HepG2 (cell line): Measurements from ENCODE around the gene CKB. TPM values are rescaled to one million over a fixed set of nuclear protein-coding genes. Genes with fewer than 3 reads are reported as not detected.

ENCODE experiments used
- ESRRA ChIP-seq: sonication (generic); formaldehyde crosslinking; IDR thresholded peaks from 2 replicates; pipeline ENCODE4 v1.5.1; 2020; ENCODE audit warnings: mild to moderate bottlenecking, low read depth, missing genetic modification reagents
- FOXO1 ChIP-seq: sonication (generic); formaldehyde crosslinking; IDR thresholded peaks from 2 replicates; pipeline ENCODE4 v1.4.0; 2020; ENCODE audit warnings: missing genetic modification reagents
- GABPB1 ChIP-seq: IDR thresholded peaks from 2 replicates; pipeline ENCODE4 v1.6.1; 2016; ENCODE audit warnings: mild to moderate bottlenecking, missing genetic modification reagents, moderate library complexity, missing compliant biosample characterization
- HNRNPK ChIP-seq: fragments of 200-400 bp; formaldehyde crosslinking; IDR thresholded peaks from 2 replicates; pipeline ENCODE4 v1.6.1; 2018; ENCODE audit warnings: low read length, low read depth, moderate library complexity, mild to moderate bottlenecking; ENCODE audit not compliant: poor library complexity, severe bottlenecking
- KLF13 ChIP-seq: sonication (generic); formaldehyde crosslinking; IDR thresholded peaks from 2 replicates; pipeline ENCODE4 v1.4.0; 2020; ENCODE audit warnings: mild to moderate bottlenecking, missing genetic modification reagents
- KLF6 ChIP-seq: IDR thresholded peaks from 2 replicates; pipeline ENCODE4 v1.8.0; 2016; ENCODE audit warnings: missing biosample characterization, missing genetic modification reagents
- MATR3 ChIP-seq: sonication (generic); formaldehyde crosslinking; IDR thresholded peaks from 2 replicates; pipeline ENCODE4 v1.4.0; 2020; ENCODE audit warnings: missing genetic modification reagents
- MAX ChIP-seq: IDR thresholded peaks from 2 replicates; pipeline ENCODE4 v1.6.1; 2012; ENCODE audit warnings: inconsistent platforms
- MXD1 ChIP-seq: sonication (generic); formaldehyde crosslinking; IDR thresholded peaks from 2 replicates; pipeline ENCODE4 v1.4.0; 2020; ENCODE audit warnings: mild to moderate bottlenecking, missing genetic modification reagents
- NR2F6 ChIP-seq, 2 experiments: IDR thresholded peaks; 2 replicates each; pipeline ENCODE4 v1.6.1; 2016; ENCODE audit warnings: antibody characterized with exemption in 1 of 2, mild to moderate bottlenecking in 1 of 2
- RNF219 ChIP-seq: sonication (generic); formaldehyde crosslinking; IDR thresholded peaks from 2 replicates; pipeline ENCODE4 v1.5.0; 2020; ENCODE audit warnings: mild to moderate bottlenecking, missing genetic modification reagents
- SIN3A ChIP-seq: IDR thresholded peaks from 2 replicates; pipeline ENCODE4 v1.6.1; 2011; ENCODE audit warnings: low read depth, mild to moderate bottlenecking, control low read depth, low read length, borderline replicate concordance
- SIN3B ChIP-seq: fragments of 150-350 bp; IDR thresholded peaks from 2 replicates; pipeline ENCODE4 v1.6.1; 2014; ENCODE audit warnings: low read length
- SRSF9 ChIP-seq: fragments of 200-400 bp; formaldehyde crosslinking; IDR thresholded peaks from 2 replicates; pipeline ENCODE4 v1.6.1; 2018; ENCODE audit warnings: borderline replicate concordance, mild to moderate bottlenecking, low read depth, low read length; ENCODE audit not compliant: insufficient read depth, poor library complexity, severe bottlenecking
- TCF7L2 ChIP-seq: IDR thresholded peaks from 2 replicates; pipeline ENCODE4 v1.6.1; 2011; ENCODE audit warnings: mild to moderate bottlenecking, low read depth, low read length, moderate library complexity
- ZFP36 ChIP-seq: fragments of 150-350 bp; IDR thresholded peaks from 2 replicates; pipeline ENCODE4 v1.6.1; 2018; ENCODE audit warnings: borderline replicate concordance, low read length, low read depth; ENCODE audit not compliant: partially characterized antibody
- ZGPAT ChIP-seq: IDR thresholded peaks from 2 replicates; pipeline ENCODE4 v1.6.1; 2016; ENCODE audit warnings: mild to moderate bottlenecking
- ZMYM2 ChIP-seq: sonication (generic); formaldehyde crosslinking; IDR thresholded peaks from 2 replicates; pipeline ENCODE4 v1.8.0; 2022; ENCODE audit warnings: mild to moderate bottlenecking, missing genetic modification reagents
- ZNF264 ChIP-seq: sonication (generic); formaldehyde crosslinking; IDR thresholded peaks from 2 replicates; pipeline ENCODE4 v1.4.0; 2020; ENCODE audit warnings: missing genetic modification reagents
- ZNF292 ChIP-seq: sonication (generic); formaldehyde crosslinking; IDR thresholded peaks from 2 replicates; pipeline ENCODE4 v1.8.1; 2022; ENCODE audit warnings: mild to moderate bottlenecking, low read depth, missing genetic modification reagents, borderline replicate concordance
- ZNF644 ChIP-seq: IDR thresholded peaks from 2 replicates; pipeline ENCODE4 v1.6.1; 2016; ENCODE audit warnings: low read depth
- ZSCAN25 ChIP-seq: sonication (generic); formaldehyde crosslinking; IDR thresholded peaks from 2 replicates; pipeline ENCODE4 v1.8.0; 2022; ENCODE audit warnings: mild to moderate bottlenecking, missing genetic modification reagents
- polyA plus RNA-seq, 8 experiments: library from polyadenylated mRNA; depleted of rRNA in 3 of 8; stranded (reverse) in 7 of 8; unstranded in 1 of 8; fragments of >200 nt; fragmentation: Illumina TruSeq in 4 of 8; extraction: Trizol in 4 of 8; gene quantifications; 2 replicates each; pipeline versions ENCODE4 v1.2.1 to v1.2.3, GENCODE V29; 2011 to 2016; ENCODE audit warnings: low read depth in 4 of 8, missing spikeins in 1 of 8, mixed read lengths in 1 of 8; ENCODE audit not compliant: insufficient read depth in 1 of 8
- total RNA-seq, 5 experiments: library from RNA; depleted of rRNA; stranded (reverse); fragments of >200 nt; fragmentation: Illumina TruSeq; extraction: Trizol; gene quantifications; 2 replicates each; pipeline ENCODE4 v1.2.3, GENCODE V29; 2016; ENCODE audit warnings: low read depth in 1 of 5
- TF ChIP-seq, protein P1 (sequence below): sonication (generic); formaldehyde crosslinking; IDR thresholded peaks from 2 replicates; pipeline ENCODE4 v1.4.0; 2020; ENCODE audit warnings: missing genetic modification reagents

The CKB gene
- total and polyA plus RNA-seq, 2 of the 13 experiments (the other 11 are each of a cell fraction or from before 2014, with no cell fraction given) = 82.3 to 217 TPM

DNA sequence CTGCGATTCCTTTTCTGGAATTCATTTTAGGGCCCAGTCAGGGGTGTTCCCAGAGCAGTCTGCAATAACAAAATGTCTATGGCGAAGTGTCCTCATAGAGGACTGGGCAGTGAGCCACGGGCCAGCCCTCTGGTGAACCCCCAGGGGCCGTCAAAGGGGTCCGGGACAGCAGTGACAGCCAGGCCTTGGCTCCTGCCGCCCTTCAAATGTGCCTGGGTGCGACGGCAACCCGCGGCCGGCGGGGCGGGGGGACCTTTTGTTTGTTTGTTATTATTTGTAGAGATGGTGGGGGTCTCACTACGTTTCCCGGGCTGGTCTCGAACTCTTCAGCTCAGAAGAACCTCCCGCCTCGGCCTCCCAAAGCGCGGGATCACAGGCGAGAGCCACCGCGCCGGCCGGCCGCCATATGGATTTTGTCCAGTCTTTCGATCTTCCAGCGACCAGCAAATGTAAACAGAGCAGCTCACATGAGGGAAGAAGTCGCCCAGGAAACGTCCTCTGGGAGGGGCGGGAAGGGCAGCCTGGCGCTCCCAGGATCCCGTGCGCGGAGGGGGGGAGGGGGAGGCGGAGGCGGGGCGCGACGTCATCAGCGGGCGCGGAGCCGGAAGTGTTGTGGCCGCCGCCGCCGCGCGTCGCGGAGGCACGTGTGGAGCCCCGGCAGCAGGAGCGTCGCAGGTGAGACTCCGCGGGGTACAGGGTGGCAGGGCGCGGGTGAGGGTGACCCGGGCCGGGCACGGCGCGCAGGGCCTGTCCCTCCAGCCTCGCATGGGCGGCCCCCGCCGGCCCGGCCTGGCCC, 6.2 kb upstream of the CKB start, which contains the start of gene TRMT61A (continued):
- TF ChIP-seq RNF219 (CRISPR knock-in tag) = no peak
- peak; percentile 50; the same call in 1 of the 2 replicates for TF ChIP-seq FOXO1 (CRISPR knock-in tag)
- peak; percentile 89; the same call in 1 of the 2 replicates for TF ChIP-seq SIN3A
- peak; percentile 61; the same call in 1 of the 2 replicates for TF ChIP-seq ZNF292 (CRISPR knock-in tag)
- peak; percentile 98 for TF ChIP-seq MAX
- no peak for TF ChIP-seq TCF7L2
- TF ChIP-seq, protein P1, sequence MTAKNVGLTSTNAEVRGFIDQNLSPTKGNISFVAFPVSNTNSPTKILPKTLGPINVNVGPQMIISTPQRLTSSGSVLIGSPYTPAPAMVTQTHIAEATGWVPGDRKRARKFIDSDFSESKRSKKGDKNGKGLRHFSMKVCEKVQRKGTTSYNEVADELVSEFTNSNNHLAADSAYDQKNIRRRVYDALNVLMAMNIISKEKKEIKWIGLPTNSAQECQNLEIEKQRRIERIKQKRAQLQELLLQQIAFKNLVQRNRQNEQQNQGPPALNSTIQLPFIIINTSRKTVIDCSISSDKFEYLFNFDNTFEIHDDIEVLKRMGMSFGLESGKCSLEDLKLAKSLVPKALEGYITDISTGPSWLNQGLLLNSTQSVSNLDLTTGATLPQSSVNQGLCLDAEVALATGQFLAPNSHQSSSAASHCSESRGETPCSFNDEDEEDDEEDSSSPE (CRISPR knock-in tag) = peak; percentile 72; the same call in 1 of the 2 replicates
- TF ChIP-seq SIN3B = peak; percentile 74
- no peak for TF ChIP-seq ZFP36
- no peak for TF ChIP-seq KLF13
- TF ChIP-seq HNRNPK = peak; percentile 90
- TF ChIP-seq GABPB1 (CRISPR knock-in tag) = peak; percentile 91
- TF ChIP-seq NR2F6 (IDR thresholded peaks at IDR 0.05) = no peak
- peak; percentile 23; the same call in 1 of the 2 replicates for TF ChIP-seq NR2F6 (CRISPR knock-in tag; IDR thresholded peaks at IDR 0.05)
- TF ChIP-seq ZNF264 (CRISPR knock-in tag) = no peak; the same call in 1 of the 2 replicates
- peak; percentile 76 for TF ChIP-seq ZNF644 (CRISPR knock-in tag)
- TF ChIP-seq ZMYM2 = 0 out of 2 replicates have a peak, but pooled peaks have one; percentile 34
- TF ChIP-seq ESRRA (CRISPR knock-in tag) = no peak; the same call in 1 of the 2 replicates
- no peak for TF ChIP-seq SRSF9
- TF ChIP-seq KLF6 = peak; percentile 41; the same call in 1 of the 2 replicates
- peak; percentile 39; the same call in 1 of the 2 replicates for TF ChIP-seq ZSCAN25 (CRISPR knock-in tag)
- 0 out of 2 replicates have a peak, but pooled peaks have one; percentile 54 for TF ChIP-seq ZGPAT (CRISPR knock-in tag)
- TF ChIP-seq MXD1 = peak; percentile 52; the same call in 1 of the 2 replicates
- no peak for TF ChIP-seq MATR3
